ENCODE measurements around the gene SOX13. TPM values are rescaled to one million over a fixed set of nuclear protein-coding genes. Genes with fewer than 3 reads are reported as not detected.

The SOX13 gene
- total RNA-seq, 1 experiment from 2014 or later = 35.6 TPM

- DNase-seq (ENCODE audit: low read depth, low spot score) (no peak), ATAC-seq (no peak)
- no peaks in the 10 kb centered on the region for H3K9me2 ChIP-seq (ENCODE audit: insufficient read depth)
- H3K4me1 ChIP-seq (ENCODE audit: control insufficient read depth in 1 of 2, insufficient read depth in 2 of 2, low read length in 2 of 2) = peaks cover 16 to 38% of the 10 kb centered on the region in 2 experiments
- no peaks in the 10 kb centered on the region; a peak in 1 of 4 replicates for H3K36me3 ChIP-seq (ENCODE audit: control insufficient read depth in 1 of 2, insufficient read depth in 2 of 2, low read length in 2 of 2)
- H3K27me3 ChIP-seq (ENCODE audit: insufficient read depth, low read length) = no peaks in the 10 kb centered on the region
- ChIA-PET CTCF (interaction anchor here (3.0 to 7.6 kb wide), 2 partner anchors 14 to 254 kb away, joined by 16 to 246 read pairs; no protein-coding TSS in a partner anchor), POLR2A (no interaction called here), RAD21 (ENCODE audit: low non-redundant PET in 1 of 2, low total read pairs in 2 of 2, uncharacterized antibody in 2 of 2, unreplicated experiment in 2 of 2) (no interaction called here)
- H3K9me3 ChIP-seq (ENCODE audit: control insufficient read depth in 1 of 2, insufficient read depth in 1 of 2, low read depth in 1 of 2, low read length in 2 of 2) = no peaks in the 10 kb centered on the region
- H3K79me2 ChIP-seq (ENCODE audit: insufficient read depth, low read length) = no peaks in the 10 kb centered on the region
- no TSS peak for BruUV-seq (replicated peaks)
- no peak overlapping the region for H2AFZ ChIP-seq (ENCODE audit: low read depth, low read length, poor library complexity, severe bottlenecking)
- H3K27ac ChIP-seq (ENCODE audit: low read depth, low read length) = no peak overlapping the region
- H3K9ac ChIP-seq (ENCODE audit: low read length) = no peak overlapping the region
- intact Hi-C loops (cut with micrococcal nuclease) = loop anchor here (2.0 kb wide), 1 partner anchor 54 kb away; the partner anchor contains the start of gene SOX13
- no peaks in the 10 kb centered on the region for H4K20me1 ChIP-seq (ENCODE audit: insufficient read depth)
- TF ChIP-seq JUND (IDR thresholded peaks at IDR 0.05) (no peak), CBX3 (IDR thresholded peaks at IDR 0.05; ENCODE audit: low read depth) (no peak), CTCF (IDR thresholded peaks at IDR 0.05 in 2 of 3, conservative IDR thresholded peaks at IDR 0.05 in 1 of 3; ENCODE audit: borderline replicate concordance in 1 of 3, insufficient read depth in 1 of 3, low read depth in 2 of 3, low read length in 2 of 3) (no peak), RAD21 (IDR thresholded peaks at IDR 0.05; ENCODE audit: low read depth) (no peak), EZH2phosphoT487 (IDR thresholded peaks at IDR 0.05; ENCODE audit: borderline replicate concordance) (no peak), POLR2A (IDR thresholded peaks at IDR 0.05; ENCODE audit: borderline replicate concordance, extremely low read depth, insufficient read depth, insufficient read length) (no peak), ELF1 (IDR thresholded peaks at IDR 0.05; ENCODE audit: borderline replicate concordance, low read depth) (no peak), EGR1 (IDR thresholded peaks at IDR 0.05; ENCODE audit: low read depth) (no peak), ZNF274 (IDR thresholded peaks at IDR 0.05; ENCODE audit: low read depth, low read length) (no peak), SIN3A (IDR thresholded peaks at IDR 0.05; ENCODE audit: low read depth) (no peak), SP1 (IDR thresholded peaks at IDR 0.05; ENCODE audit: low read depth) (no peak), ZFX (IDR thresholded peaks at IDR 0.05) (no peak)
- no peak overlapping the region for H3K4me2 ChIP-seq (ENCODE audit: low read length)
- no peak overlapping the region for H3K4me3 ChIP-seq (replicated peaks in 1 of 2; ENCODE audit: low read depth in 1 of 2, low read length in 2 of 2)
Measured at GRCh38 chr1:204126386-204126785, 53.5 kb downstream of the SOX13 start.
